G401 (cell line): Measurements from ENCODE around the gene RFXAP. TPM values are rescaled to one million over a fixed set of nuclear protein-coding genes. Genes with fewer than 3 reads are reported as not detected.
"Not testable (repeated sequence)": the region's sequence is repeated elsewhere in the genome, so short reads cannot be mapped to it uniquely, and the experiment has no call there.

Experiments
- DNase-seq: peaks from one replicate; pipeline ENCODE4 v3.0.0-alpha.2; 2015; ENCODE audit warnings: low spot score
- in situ Hi-C: cut with HindIII; loops from 2 replicates; pipeline ENCODE4 v1.10.0; 2016; ENCODE audit warnings: low sequenced_read_pairs, mixed read lengths
- total RNA-seq: library from RNA; depleted of rRNA; stranded (reverse); fragments of >200 nt; shearing (Covaris generic); gene quantifications from 2 replicates; pipeline ENCODE4 v1.2.3, GENCODE V29; 2014; rRNA removed

RFXAP gene
- 11.6 and 12.6 TPM in 2 replicates for total RNA-seq

- DNase-seq: peak; percentile 90
- in situ Hi-C loops: no loop called here
Observed at GRCh38 chr13:36818804-36819738, at the start of gene RFXAP. RFXAP (plus strand) TSS chr13:36819222; CDS start chr13:36819358, 136 bp downstream.

- in situ Hi-C loops: no loop called here
Observed at GRCh38 chr13:36769545-36769944, 49.5 kb upstream of the RFXAP start.

GRCh38 chr13:36770741-36771140 lies 48.3 kb upstream of the RFXAP start:
- no peak for DNase-seq
- in situ Hi-C loops: no loop called here

More at GRCh38 chr13:36769545-36769944, 49.5 kb upstream of the RFXAP start:
- DNase-seq: no peak

GRCh38 chr13:36772853-36773252 lies 46.2 kb upstream of the RFXAP start:
- in situ Hi-C loops: no loop called here
- no peak for DNase-seq

GRCh38 chr13:36774931-36775330 lies 44.1 kb upstream of the RFXAP start:
- DNase-seq: no peak
- in situ Hi-C loops: no loop called here

GRCh38 chr13:36776175-36776574 lies 42.8 kb upstream of the RFXAP start:
- in situ Hi-C loops: no loop called here
- DNase-seq: no peak

GRCh38 chr13:36778083-36778671 lies 40.8 kb upstream of the RFXAP start:
- in situ Hi-C loops: no loop called here

GRCh38 chr13:36783890-36784289 lies 35.1 kb upstream of the RFXAP start:
- in situ Hi-C loops: no loop called here

More at GRCh38 chr13:36778083-36778671, 40.8 kb upstream of the RFXAP start:
- DNase-seq: no peak

GRCh38 chr13:36786175-36786574 lies 32.8 kb upstream of the RFXAP start:
- DNase-seq, in situ Hi-C loops: not testable (repeated sequence)

More at GRCh38 chr13:36783890-36784289, 35.1 kb upstream of the RFXAP start:
- DNase-seq: no peak

GRCh38 chr13:36787181-36787580 lies 31.8 kb upstream of the RFXAP start:
- no peak for DNase-seq

GRCh38 chr13:36788276-36788675 lies 30.7 kb upstream of the RFXAP start:
- in situ Hi-C loops: no loop called here
- DNase-seq: no peak

More at GRCh38 chr13:36787181-36787580, 31.8 kb upstream of the RFXAP start:
- in situ Hi-C loops: no loop called here

GRCh38 chr13:36789061-36789460 lies 30.0 kb upstream of the RFXAP start:
- in situ Hi-C loops: no loop called here
- no peak for DNase-seq

GRCh38 chr13:36789730-36790129 lies 29.3 kb upstream of the RFXAP start:
- no peak for DNase-seq
- in situ Hi-C loops: no loop called here

- in situ Hi-C loops: no loop called here
Observed at GRCh38 chr13:36794706-36795105, 24.3 kb upstream of the RFXAP start.

GRCh38 chr13:36795463-36795862 lies 23.6 kb upstream of the RFXAP start:
- in situ Hi-C loops: no loop called here
- no peak for DNase-seq

More at GRCh38 chr13:36794706-36795105, 24.3 kb upstream of the RFXAP start:
- no peak for DNase-seq

- in situ Hi-C loops: no loop called here
- no peak for DNase-seq
Observed at GRCh38 chr13:36796052-36796451, 23.0 kb upstream of the RFXAP start.

GRCh38 chr13:36801035-36801434 lies 18.0 kb upstream of the RFXAP start:
- in situ Hi-C loops: no loop called here
- no peak for DNase-seq

- in situ Hi-C loops: no loop called here
- no peak for DNase-seq
Observed at GRCh38 chr13:36804588-36804987, 14.4 kb upstream of the RFXAP start.

- in situ Hi-C loops: no loop called here
- DNase-seq: no peak
Observed at GRCh38 chr13:36806102-36806501, 12.9 kb upstream of the RFXAP start.

- in situ Hi-C loops: no loop called here
- no peak for DNase-seq
Observed at GRCh38 chr13:36807616-36808015, 11.4 kb upstream of the RFXAP start.
